HCT116 (cell line): ENCODE results near the gene GRHL1.

Experiments used
- CBX3 ChIP-seq: IDR thresholded peaks from 2 replicates; pipeline ENCODE4 v1.6.1; 2012; ENCODE audit warnings: low read depth
- ELF1 ChIP-seq: IDR thresholded peaks from 2 replicates; pipeline ENCODE4 v1.6.1; 2012; ENCODE audit warnings: low read depth, borderline replicate concordance
- EZH2 ChIP-seq: fragments of 200-600 bp; sonication (generic); IDR thresholded peaks from 2 replicates; pipeline ENCODE4 v1.6.1; 2017; ENCODE audit warnings: antibody characterized with exemption, mixed run types
- EZH2phosphoT487 ChIP-seq: fragments of 200-600 bp; IDR thresholded peaks from 2 replicates; pipeline ENCODE4 v1.6.1; 2018; ENCODE audit warnings: antibody characterized with exemption, borderline replicate concordance
- FOSL1 ChIP-seq: IDR thresholded peaks from 2 replicates; pipeline ENCODE4 v1.6.1; 2012; ENCODE audit warnings: low read depth
- JUND ChIP-seq: IDR thresholded peaks from 2 replicates; pipeline ENCODE4 v1.6.1; 2012
- POLR2A ChIP-seq: IDR thresholded peaks from 2 replicates; pipeline ENCODE4 v1.7.0; 2011; ENCODE audit warnings: borderline replicate concordance; ENCODE audit not compliant: insufficient read depth, insufficient read length; ENCODE audit errors: extremely low read depth
- POLR2AphosphoS5 ChIP-seq: IDR thresholded peaks from 2 replicates; pipeline ENCODE4 v1.6.1; 2011; ENCODE audit warnings: mild to moderate bottlenecking, low read depth, low read length, moderate library complexity
- SP1 ChIP-seq: IDR thresholded peaks from 2 replicates; pipeline ENCODE4 v1.6.1; 2012; ENCODE audit warnings: low read depth
- SRF ChIP-seq: IDR thresholded peaks from 2 replicates; pipeline ENCODE4 v1.6.1; 2012; ENCODE audit warnings: low read depth
- TF ChIP-seq, protein P1 (sequence below), 3 experiments: fragments of 200-600 bp in 1 of 3; sonication (generic) in 1 of 3; IDR thresholded peaks in 2 of 3; conservative IDR thresholded peaks in 1 of 3; 2 replicates each; pipeline ENCODE4 v1.5.1; 2012 to 2017; ENCODE audit warnings: low read depth in 2 of 3, low read length in 2 of 3, antibody characterized with exemption in 1 of 3, borderline replicate concordance in 1 of 3, control low read depth in 1 of 3, mild to moderate bottlenecking in 1 of 3, mixed read lengths in 1 of 3, mixed run types in 1 of 3, moderate library complexity in 1 of 3; ENCODE audit not compliant: insufficient read depth in 1 of 3
- TF ChIP-seq, protein P2 (sequence below): IDR thresholded peaks from 2 replicates; pipeline ENCODE4 v1.6.1; 2012

DNA sequence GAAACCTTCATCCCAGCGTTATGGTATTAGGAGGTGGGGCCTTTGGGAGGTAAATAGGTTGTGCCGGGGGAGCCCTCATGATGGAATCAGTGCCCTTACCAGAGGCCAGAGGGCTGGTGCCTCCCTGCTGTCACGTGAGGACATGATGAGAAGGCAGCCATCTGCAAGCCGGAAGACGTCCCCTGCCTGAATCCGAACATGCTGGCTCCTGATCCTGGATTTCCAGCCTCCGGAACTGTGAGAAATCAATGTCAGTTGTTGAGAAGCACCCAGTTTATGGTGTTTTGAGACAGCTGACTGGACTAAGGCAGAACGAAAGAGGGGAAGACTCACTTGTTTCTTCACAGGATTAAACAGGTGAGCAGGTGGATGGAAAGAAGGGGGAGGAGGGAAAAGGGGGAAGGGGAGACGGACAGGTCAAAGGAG lies 78.8 kb downstream of the GRHL1 start:
- TF ChIP-seq EZH2 (no peak), FOSL1 (no peak), EZH2phosphoT487 (no peak), POLR2AphosphoS5 (no peak), ELF1 (no peak), CBX3 (no peak), JUND (no peak), POLR2A (no peak), SRF (no peak), SP1 (no peak)
- TF ChIP-seq, protein P1, sequence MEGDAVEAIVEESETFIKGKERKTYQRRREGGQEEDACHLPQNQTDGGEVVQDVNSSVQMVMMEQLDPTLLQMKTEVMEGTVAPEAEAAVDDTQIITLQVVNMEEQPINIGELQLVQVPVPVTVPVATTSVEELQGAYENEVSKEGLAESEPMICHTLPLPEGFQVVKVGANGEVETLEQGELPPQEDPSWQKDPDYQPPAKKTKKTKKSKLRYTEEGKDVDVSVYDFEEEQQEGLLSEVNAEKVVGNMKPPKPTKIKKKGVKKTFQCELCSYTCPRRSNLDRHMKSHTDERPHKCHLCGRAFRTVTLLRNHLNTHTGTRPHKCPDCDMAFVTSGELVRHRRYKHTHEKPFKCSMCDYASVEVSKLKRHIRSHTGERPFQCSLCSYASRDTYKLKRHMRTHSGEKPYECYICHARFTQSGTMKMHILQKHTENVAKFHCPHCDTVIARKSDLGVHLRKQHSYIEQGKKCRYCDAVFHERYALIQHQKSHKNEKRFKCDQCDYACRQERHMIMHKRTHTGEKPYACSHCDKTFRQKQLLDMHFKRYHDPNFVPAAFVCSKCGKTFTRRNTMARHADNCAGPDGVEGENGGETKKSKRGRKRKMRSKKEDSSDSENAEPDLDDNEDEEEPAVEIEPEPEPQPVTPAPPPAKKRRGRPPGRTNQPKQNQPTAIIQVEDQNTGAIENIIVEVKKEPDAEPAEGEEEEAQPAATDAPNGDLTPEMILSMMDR (IDR thresholded peaks at IDR 0.05 in 2 of 3, conservative IDR thresholded peaks at IDR 0.05 in 1 of 3; ENCODE audit: borderline replicate concordance in 1 of 3, insufficient read depth in 1 of 3, low read depth in 2 of 3, low read length in 2 of 3) = no peak
- TF ChIP-seq, protein P2, sequence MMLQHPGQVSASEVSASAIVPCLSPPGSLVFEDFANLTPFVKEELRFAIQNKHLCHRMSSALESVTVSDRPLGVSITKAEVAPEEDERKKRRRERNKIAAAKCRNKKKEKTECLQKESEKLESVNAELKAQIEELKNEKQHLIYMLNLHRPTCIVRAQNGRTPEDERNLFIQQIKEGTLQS = no peak
